Neural cell (in vitro differentiated cells): ENCODE results near the gene FCN1.

Source experiments
- EP300 ChIP-seq: fragments of 450-650 bp; conservative IDR thresholded peaks from 2 replicates; pipeline ENCODE4 v1.6.1; 2014; ENCODE audit warnings: antibody characterized with exemption, mild to moderate bottlenecking, moderate library complexity; ENCODE audit not compliant: poor library complexity, severe bottlenecking
- EZH2 ChIP-seq: fragments of 200-600, 300-800 bp; shearing (Covaris generic), sonication (generic); IDR thresholded peaks from 2 replicates; pipeline ENCODE4 v1.6.1; 2014; ENCODE audit warnings: antibody characterized with exemption, low read length, borderline replicate concordance, mild to moderate bottlenecking; ENCODE audit not compliant: insufficient read depth, poor library complexity, severe bottlenecking
- MXI1 ChIP-seq: fragments of 450-650 bp; conservative IDR thresholded peaks from 2 replicates; pipeline ENCODE4 v1.6.1; 2014; ENCODE audit warnings: antibody characterized with exemption, mild to moderate bottlenecking; ENCODE audit not compliant: poor library complexity, severe bottlenecking
- POLR2AphosphoS5 ChIP-seq: IDR thresholded peaks from 2 replicates; pipeline ENCODE4 v1.6.1; 2012
- RAD21 ChIP-seq: fragments of 450-650 bp; conservative IDR thresholded peaks from 2 replicates; pipeline ENCODE4 v1.6.1; 2014; ENCODE audit warnings: antibody characterized with exemption, mild to moderate bottlenecking, moderate library complexity
- REST ChIP-seq: IDR thresholded peaks from 2 replicates; pipeline ENCODE4 v1.6.1; 2012; ENCODE audit warnings: borderline replicate concordance
- SMC3 ChIP-seq: fragments of 450-650 bp; conservative IDR thresholded peaks from 2 replicates; pipeline ENCODE4 v1.6.1; 2014; ENCODE audit warnings: antibody characterized with exemption, mild to moderate bottlenecking, moderate library complexity; ENCODE audit not compliant: poor library complexity
- TAF1 ChIP-seq: IDR thresholded peaks from 2 replicates; pipeline ENCODE4 v1.6.1; 2012; ENCODE audit warnings: low read depth
- TF ChIP-seq, protein P1 (sequence below): fragments of 450-650 bp; IDR thresholded peaks from 2 replicates; pipeline ENCODE4 v1.5.1; 2014; ENCODE audit warnings: antibody characterized with exemption, mild to moderate bottlenecking, moderate library complexity; ENCODE audit not compliant: poor library complexity, severe bottlenecking

GRCh38 chr9:134871697-134872340, 45.9 kb downstream of the FCN1 start:
- TF ChIP-seq, protein P1, sequence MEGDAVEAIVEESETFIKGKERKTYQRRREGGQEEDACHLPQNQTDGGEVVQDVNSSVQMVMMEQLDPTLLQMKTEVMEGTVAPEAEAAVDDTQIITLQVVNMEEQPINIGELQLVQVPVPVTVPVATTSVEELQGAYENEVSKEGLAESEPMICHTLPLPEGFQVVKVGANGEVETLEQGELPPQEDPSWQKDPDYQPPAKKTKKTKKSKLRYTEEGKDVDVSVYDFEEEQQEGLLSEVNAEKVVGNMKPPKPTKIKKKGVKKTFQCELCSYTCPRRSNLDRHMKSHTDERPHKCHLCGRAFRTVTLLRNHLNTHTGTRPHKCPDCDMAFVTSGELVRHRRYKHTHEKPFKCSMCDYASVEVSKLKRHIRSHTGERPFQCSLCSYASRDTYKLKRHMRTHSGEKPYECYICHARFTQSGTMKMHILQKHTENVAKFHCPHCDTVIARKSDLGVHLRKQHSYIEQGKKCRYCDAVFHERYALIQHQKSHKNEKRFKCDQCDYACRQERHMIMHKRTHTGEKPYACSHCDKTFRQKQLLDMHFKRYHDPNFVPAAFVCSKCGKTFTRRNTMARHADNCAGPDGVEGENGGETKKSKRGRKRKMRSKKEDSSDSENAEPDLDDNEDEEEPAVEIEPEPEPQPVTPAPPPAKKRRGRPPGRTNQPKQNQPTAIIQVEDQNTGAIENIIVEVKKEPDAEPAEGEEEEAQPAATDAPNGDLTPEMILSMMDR, result no peak
- TF ChIP-seq POLR2AphosphoS5 (no peak), EZH2 (no peak), MXI1 (no peak), REST (no peak), EP300 (no peak), SMC3 (no peak), TAF1 (no peak), RAD21 (no peak)
